Measurements from ENCODE around the gene TCTN2.

Gene TCTN2

DNA sequence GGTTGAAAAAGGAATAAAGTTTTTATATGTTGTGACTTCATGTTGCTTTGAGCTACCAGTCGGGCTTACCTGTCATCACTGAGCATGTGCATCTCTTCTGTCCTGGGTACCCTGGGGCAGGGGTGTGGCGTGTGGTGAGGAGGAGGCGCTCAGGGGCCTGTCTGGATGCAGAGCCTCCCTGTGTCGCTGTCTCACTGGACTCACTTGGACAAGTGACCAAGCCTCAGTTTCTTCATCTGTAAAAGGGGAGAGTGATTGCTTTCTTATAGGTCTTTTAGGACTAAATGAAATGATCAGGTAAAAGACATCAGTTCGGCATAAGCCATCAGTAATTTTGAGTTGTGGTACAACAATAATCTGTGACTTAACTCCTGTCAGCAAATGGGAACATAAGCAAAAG lies 63.4 kb downstream of the TCTN2 start:
- no peak for DNase-seq

DNA sequence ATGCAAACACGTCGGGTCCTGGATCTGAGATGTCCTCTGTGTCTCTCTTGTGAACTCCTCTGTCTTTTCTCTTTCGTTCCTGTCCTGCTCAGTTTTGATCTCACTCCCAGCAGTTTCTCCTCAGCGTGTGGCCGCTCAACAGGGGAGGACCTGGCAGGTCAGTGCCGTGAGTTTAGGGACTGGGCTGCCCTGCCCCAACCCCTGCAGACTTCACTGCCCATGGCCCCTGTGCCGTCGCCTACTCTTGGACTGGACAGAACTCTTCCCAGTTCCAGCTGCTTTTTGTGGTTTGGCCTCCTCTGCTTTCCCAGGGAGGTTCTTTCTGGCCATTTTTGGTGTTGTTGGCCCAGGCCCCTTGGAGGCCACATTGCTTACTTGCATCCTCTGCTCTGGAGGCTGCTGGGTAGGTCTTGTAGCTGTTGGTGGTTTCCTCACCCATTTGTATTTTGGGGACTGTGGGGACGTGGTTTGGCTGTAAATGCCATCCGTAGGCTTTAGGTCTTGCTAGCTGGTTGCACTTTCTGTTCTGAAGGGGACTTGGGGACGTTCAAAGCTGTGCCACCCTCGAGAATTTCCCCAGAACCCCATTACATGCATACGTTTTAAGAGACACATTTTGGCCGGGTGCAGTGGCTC lies 71.1 kb downstream of the TCTN2 start:
- no peak for DNase-seq

GRCh38 chr12:123743002-123743401 lies 72.1 kb downstream of the TCTN2 start:
- no peak for DNase-seq

DNA sequence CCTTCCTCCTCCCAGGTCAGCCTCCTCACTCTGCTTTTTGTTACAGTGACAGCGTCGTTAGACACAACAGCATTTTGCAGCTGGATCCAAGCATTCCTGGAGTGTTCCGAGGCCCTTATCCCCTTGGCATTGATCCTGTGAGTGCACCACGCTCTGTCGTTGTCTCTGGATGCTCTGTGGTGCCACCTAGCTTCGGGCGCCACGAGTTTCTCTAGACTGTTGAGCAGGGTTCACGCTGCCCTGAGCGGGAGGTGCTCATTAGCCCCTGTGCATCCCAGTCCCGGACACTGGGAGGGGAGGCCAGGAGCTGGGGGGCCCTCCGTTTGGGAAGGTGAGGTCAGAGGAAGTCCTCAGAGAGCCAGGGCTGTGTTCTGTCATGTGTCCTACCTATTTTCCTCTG lies 73.9 kb downstream of the TCTN2 start:
- DNase-seq = peak in 1 of 56 donors; percentile 9

DNA sequence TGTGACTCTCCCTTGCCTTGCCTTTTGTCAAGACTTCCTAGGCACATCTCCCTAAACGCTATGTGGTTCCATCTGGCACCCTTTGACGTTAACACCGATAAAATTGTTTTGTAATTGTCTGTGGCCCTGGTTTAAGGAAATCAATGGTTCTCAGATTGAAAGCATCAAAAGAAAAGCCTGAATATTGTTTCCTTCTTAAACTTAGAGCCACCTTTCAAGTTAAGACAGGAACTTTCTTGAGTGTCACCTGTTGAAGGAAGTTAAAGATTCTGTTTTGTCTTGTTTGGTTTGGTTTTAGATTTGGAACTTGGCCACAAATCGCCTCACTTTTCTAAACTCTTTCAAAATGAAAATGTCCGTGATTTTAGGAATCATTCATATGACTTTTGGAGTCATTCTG lies 76.4 kb downstream of the TCTN2 start:
- no peak for DNase-seq

DNA sequence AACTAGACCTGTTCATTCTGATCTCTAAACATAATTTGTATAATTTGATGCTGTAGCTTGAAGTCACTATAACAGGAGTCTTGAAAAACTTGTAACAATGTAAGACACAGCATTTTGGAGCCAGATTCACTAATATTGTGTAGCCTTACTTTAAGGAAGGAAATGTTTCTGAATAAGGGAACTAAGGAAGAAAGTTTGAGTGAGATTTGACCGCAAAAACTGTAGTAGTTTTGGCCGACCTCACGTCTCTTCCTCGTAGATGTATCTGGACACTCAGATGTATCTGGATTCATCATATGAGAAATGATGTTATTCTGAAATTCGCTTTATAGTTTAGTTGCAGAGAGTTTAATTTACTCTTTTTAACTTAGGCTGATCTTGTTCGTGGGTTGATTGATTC lies 77.2 kb downstream of the TCTN2 start:
- no peak for DNase-seq

DNA sequence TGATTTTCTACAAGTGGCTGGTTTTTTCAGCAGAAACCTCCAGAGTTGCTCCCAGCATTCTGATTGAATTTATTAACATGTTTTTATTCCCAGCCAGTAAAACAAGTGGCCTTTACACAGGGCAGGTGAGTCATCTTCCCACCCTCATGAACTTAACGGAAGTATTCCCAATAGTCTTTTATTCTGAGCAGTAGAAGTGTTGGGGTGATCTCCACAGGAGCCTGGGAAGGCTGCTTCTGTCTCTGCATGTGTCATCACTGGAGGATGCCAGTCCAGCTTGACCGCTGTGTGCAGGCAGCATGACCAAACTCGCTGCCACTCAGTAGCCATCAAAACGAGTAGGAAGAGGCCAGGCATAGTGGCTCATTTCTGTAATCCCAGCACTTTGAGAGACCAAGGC lies 77.7 kb downstream of the TCTN2 start:
- DNase-seq = no peak

DNA sequence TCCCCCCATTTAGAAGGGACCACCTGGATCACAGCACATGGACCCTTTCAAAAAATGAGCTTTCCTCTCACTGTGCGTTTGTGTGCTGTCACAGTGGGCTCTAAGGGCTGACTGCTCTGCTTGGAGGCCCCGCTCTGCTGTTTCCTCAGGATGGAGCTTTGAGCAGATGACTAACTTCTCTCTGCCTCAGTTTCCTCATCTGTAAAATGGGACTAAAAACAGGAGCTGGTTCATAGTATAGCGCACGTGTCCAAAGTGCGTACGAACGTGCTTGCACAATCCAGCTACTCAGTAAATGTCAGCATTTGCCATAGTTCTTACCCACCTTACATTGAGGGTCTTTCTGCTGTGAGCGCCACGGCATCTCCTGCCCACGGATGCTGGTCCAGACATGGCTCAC lies 78.4 kb downstream of the TCTN2 start:
- DNase-seq = no peak

GRCh38 chr12:123750159-123750656 lies 79.3 kb downstream of the TCTN2 start:
- DNase-seq = no peak

DNA sequence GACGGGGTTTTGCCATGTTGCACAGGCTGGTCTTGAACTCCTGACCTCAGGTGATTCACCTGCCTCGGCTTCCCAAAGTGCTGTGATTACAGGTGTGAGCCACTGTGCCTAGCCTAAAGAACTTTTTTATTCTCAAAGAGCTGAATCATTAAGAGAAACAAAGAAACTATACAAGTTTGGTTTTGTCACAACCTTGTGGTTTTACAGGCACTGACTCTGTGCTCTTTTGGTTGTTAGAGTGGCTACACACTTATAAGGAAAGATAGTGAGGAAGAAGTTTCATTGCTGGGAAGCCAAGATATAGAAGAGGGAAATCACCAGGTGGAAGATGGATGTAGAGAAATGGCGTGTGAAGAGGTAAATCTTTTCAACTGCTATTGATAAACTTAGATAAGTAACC lies 81.1 kb downstream of the TCTN2 start:
- DNase-seq = no peak

DNA sequence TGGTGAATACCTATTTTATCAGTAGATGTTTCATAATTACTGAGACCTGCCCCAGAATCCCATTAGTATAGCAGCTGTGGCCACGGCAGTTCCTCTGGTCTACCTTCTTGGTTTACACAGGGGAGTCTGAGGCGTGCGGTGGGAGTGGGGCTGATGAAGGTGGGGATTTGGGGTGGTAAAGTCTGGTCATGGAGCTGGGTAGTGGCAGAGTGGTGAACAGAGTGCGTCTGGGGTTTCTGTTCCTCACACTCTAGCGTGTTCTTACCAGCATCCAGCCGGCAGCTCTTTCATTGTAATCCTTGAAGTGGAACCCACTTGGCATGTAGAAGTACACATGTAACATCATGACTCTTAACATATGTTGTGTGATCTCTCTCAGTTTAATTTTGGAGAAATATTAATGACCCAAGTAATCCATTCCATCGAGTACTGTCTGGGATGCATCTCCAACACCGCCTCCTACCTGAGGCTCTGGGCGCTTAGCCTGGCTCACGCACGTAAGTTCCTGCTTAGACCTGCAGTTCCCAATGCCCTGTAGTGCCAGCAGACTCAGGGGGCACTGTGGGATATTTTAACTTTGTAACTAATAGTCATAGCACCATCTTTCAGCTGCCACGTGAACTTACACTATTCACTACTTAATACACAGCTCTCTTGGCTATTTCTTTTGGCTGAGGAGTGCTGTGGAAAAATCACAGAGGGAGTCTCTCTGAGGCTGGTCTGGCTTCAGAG lies 83.3 kb downstream of the TCTN2 start:
- DNase-seq = no peak

GRCh38 chr12:123757561-123757960 lies 86.6 kb downstream of the TCTN2 start:
- no peak for DNase-seq

All from amygdala (tissue), 56 donors.